Measurements from ENCODE around the gene EXD3.

The EXD3 gene

DNA sequence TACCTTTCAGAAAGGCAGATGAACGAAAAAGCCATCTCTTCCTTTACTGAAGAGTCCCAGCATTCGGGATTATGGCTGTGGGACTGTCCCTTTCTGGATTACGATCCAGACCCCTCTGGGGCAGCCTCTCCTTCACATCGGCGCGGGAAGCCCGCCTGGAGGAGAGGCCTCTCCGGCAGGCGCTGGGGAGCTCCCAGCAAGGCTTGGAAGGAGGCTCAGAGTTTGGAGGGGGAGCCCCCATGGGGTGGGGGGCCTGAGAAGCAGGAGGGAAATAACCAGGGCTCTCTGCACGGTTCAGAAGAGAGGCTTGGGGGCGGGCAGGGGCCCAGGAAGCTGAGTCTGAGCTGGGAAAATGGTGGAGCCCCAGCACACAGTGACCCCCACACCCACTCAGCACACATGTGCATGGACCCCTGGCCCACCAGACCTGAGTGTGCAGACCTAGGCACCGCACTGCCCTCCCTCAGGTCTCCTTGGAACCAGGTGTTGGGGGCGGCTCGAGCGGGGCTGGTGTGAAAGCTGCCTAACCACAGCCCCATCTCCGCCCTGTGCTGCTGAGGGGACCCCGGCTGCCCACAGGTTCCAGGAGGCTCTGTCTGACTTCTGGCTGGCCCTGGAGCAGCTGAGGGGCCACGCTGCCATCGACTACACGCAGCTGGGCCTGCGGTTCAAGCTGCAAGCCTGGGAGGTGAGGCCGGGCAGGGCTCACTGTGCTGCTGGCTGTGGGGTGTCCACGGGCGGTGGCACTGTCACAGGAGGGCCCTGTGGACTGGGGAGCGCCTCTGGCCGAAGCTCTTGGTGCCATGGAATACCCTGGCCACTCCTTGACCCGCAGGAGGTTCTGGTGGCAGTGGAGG, 4.7 kb upstream of the EXD3 start:
- no peaks in the 10 kb centered on the region for H3K36me3 ChIP-seq
- H3K4me3 ChIP-seq (ENCODE audit: low read depth in 1 of 2, low read length in 1 of 2): no peak overlapping the region
- TF ChIP-seq, protein P1, sequence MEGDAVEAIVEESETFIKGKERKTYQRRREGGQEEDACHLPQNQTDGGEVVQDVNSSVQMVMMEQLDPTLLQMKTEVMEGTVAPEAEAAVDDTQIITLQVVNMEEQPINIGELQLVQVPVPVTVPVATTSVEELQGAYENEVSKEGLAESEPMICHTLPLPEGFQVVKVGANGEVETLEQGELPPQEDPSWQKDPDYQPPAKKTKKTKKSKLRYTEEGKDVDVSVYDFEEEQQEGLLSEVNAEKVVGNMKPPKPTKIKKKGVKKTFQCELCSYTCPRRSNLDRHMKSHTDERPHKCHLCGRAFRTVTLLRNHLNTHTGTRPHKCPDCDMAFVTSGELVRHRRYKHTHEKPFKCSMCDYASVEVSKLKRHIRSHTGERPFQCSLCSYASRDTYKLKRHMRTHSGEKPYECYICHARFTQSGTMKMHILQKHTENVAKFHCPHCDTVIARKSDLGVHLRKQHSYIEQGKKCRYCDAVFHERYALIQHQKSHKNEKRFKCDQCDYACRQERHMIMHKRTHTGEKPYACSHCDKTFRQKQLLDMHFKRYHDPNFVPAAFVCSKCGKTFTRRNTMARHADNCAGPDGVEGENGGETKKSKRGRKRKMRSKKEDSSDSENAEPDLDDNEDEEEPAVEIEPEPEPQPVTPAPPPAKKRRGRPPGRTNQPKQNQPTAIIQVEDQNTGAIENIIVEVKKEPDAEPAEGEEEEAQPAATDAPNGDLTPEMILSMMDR (IDR thresholded peaks at IDR 0.05): no peak
- H3K4me1 ChIP-seq (ENCODE audit: control insufficient read depth in 1 of 2, insufficient read depth in 1 of 2, low read depth in 1 of 2, low read length in 1 of 2): peaks cover 0 to 5% of the 10 kb centered on the region in 2 experiments
- peaks cover 15% of the 10 kb centered on the region for H3K27me3 ChIP-seq
- H3K27ac ChIP-seq: no peak overlapping the region
- H3K9me3 ChIP-seq: no peaks in the 10 kb centered on the region

DNA sequence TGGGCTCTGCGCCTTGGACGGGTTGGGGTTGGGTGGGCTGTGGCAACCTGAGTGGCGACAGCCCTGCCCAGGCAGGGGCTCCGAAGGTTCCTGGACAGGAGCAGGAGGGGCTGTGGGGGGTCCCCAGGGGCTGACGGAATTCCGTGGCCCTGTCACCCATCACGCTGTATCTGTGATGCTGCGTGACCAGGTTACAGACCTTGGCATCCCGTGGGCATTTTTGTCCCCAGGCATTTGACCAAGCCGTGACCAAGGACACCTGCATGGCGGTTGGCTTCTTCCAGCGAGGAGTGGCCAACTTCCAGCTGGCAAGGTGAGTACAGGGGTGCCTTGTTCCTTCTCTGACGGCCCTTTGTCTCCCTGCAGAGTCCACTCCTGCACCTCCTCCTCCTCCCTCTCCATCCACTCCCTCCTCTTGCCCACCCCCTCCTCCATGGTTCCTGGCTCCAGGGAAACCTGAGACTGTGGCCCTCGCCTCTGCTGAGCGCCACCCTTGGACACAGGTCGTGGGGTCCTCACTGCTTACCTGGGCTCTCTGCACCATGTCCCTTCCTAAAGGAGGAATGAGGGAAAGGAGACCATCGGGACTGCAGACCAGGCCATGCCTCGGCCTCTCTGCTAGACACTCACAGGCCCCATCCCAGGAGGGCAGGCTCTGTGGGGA, 3.2 kb upstream of the EXD3 start:
- Histone ChIP-seq H3K27ac (no peak overlapping the region), H3K4me3 (ENCODE audit: low read depth in 1 of 2, low read length in 1 of 2) (no peak overlapping the region), H3K4me1 (ENCODE audit: control insufficient read depth in 1 of 2, insufficient read depth in 1 of 2, low read depth in 1 of 2, low read length in 1 of 2) (peaks cover 8 to 13% of the 10 kb centered on the region in 2 experiments), H3K9me3 (no peaks in the 10 kb centered on the region), H3K36me3 (no peaks in the 10 kb centered on the region), H3K27me3 (peaks cover 18% of the 10 kb centered on the region)
- TF ChIP-seq, protein P1 (IDR thresholded peaks at IDR 0.05): no peak

DNA sequence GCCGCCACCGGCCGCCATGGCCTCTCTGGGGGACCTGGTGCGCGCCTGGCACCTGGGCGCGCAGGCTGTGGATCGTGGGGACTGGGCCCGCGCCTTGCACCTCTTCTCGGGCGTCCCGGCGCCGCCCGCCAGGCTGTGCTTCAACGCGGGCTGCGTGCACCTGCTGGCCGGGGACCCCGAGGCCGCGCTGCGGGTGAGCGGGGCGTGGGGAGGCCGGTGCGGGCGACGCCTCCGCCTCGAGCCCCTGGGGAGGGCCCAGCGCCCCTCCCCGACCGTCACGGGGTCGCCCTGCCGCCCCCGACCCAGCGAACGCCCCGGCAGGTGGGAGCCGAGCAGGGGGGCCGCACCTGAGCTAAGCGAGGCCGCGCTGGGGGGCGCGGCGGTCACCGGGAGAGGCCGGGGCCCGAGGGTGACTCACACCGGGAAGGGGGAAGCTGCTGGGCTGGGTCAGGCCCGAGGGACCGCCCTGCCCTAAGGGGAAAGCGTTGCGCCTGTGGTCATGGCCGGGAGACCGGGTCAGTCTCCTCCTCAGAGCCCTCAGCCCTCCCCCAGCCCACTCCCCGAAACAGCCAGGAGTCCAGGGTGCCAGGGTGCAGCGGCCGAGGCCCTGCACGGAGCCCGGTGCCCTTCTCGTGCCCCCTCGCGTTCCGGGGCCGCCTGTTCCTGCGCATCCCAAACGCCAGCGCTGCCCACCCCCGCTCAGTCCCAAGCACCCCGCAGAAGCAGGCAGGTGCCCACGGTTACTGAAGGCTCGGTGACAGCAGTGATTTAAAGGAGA, 741 bp upstream of the EXD3 start:
- H3K36me3 ChIP-seq: no peaks in the 10 kb centered on the region
- no peaks in the 10 kb centered on the region for H3K9me3 ChIP-seq
- TF ChIP-seq, protein P1 (IDR thresholded peaks at IDR 0.05): no peak
- peaks cover 18% of the 10 kb centered on the region for H3K27me3 ChIP-seq
- peaks cover 8 to 13% of the 10 kb centered on the region in 2 experiments for H3K4me1 ChIP-seq (ENCODE audit: control insufficient read depth in 1 of 2, insufficient read depth in 1 of 2, low read depth in 1 of 2, low read length in 1 of 2)
- H3K4me3 ChIP-seq (ENCODE audit: low read depth in 1 of 2, low read length in 1 of 2): peak overlapping the region; percentile 72 to 81
- H3K27ac ChIP-seq: peak overlapping the region; percentile 55

DNA sequence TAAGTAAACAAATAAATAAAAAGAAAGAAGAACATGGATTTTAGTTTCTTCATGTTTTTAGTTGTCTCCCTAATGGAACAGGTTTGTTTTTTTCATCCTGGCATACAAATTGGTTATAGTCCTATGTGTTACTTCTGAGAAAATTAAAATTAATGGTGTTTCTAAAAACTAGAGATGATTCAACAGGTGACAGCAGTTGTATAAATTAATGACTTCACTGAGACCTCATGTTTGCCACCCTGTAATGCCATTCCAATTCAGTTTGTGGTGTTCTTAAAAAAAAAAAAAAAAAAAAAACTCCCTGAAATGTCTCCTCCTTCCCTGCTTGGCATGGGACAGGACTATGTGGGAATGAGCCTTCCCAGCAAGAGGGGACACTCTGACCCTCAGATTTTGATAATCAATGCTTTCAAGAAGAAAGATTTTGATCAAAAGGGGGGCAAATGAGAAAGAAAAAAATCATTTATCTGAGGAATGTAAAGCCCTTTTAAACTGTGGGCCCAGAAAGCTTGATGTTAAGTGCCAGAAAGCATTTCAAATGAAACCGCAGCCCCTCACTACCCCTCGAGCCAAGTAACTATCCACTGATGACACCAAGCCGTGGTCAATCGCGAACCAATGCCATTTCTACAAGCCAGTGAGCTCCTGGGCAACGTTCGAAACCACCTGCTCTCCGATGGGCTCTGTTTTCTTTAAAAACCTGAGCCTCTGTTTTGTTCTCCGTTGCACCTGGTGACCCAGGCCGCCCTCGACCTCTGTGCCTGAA, 941 bp downstream of the EXD3 start:
- Histone ChIP-seq H3K27me3 (peaks cover 26% of the 10 kb centered on the region), H3K4me3 (ENCODE audit: low read depth in 1 of 2, low read length in 1 of 2) (peak overlapping the region; percentile 72 to 81), H3K27ac (peak overlapping the region; percentile 55), H3K36me3 (no peaks in the 10 kb centered on the region), H3K9me3 (no peaks in the 10 kb centered on the region), H3K4me1 (ENCODE audit: control insufficient read depth in 1 of 2, insufficient read depth in 1 of 2, low read depth in 1 of 2, low read length in 1 of 2) (peaks cover 8 to 13% of the 10 kb centered on the region in 2 experiments)
- TF ChIP-seq, protein P1 (IDR thresholded peaks at IDR 0.05): no peak

Measured in neutrophil (primary cell).